Fibroblast of peridontal ligament (primary cell): ENCODE data around the gene PRKAR1B.

ENCODE experiments used
- DNase-seq: peaks from one replicate; pipeline ENCODE4 v3.0.0-alpha.2; 2010; ENCODE audit errors: extremely low read depth

Gene PRKAR1B

GRCh38 chr7:603152-603951 is 123.7 kb downstream of the PRKAR1B start:
- no peak for DNase-seq

DNA sequence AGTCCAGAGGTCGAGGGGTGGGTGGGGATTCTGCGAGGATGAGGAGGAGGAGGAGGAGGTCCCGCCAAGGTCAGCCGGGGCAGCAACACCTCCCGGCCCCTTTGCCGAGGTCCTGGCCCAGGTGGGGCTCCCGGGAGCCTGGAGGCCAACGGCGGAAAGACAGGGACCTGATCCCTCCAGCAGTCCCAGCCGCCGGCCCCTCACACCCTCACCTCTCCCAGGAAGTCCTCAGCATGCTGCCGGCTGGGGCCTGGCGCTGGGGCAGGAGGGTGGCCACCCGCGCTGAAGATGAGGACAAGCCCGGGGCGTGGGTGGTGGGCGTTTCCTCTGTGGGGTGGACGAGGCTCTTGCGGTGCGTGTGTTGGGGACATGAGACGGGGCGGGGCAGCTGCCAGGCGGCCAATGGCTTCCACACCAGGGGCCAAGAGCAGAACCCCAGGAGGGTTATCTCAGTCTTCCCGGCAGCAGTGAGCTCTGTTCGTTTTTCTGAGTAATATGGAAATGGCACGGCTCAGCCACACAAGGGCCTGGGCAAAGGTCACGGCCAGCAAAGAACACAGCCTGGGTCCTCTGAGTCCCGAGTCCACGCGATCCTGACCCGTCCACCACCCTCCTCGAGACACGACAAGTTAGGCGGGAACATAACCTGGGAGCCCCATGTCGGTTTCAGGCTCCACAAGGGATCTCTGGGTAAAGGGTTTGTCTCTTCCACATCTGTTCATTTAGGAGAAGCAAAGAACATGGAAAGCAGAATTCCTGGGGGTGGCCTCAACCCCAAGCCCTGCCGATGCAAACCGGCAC is 124.5 kb downstream of the PRKAR1B start:
- no peak for DNase-seq

DNA sequence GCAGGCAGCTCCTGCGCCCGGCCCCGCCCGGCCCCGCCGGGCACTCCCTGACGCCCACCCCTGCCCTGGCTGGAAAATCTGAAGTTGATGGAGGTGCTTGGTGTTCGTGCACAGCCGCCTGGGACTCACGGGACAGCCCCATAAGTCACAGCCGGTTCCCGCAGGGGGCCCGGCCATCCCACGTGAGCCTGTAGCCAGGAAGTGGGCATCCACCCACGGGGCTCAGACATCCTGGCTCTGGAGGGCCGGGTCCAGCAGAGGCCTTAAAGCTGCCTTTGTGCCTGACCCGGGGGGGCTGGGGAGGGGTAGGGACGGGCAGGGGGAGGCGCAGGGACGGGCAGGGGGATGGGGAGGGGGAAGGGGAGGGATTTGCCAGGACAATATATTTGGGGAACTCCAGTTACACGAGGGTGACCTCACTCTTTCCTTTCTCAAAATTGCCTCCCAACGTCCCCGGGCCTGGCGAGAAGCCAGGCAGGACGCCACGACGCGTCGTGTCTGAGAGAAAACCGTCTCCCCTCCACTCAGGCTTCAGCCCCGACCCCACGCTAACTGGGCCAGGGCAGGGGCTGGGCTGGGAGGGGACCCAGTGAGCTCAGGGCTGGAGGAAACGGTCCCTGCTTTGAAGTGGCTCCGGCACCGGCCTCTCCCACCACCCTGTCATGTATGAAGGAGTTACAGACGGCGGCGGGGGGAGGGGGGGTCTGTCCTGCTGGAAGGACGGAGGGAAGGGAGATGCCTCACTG is 125.3 kb downstream of the PRKAR1B start:
- no peak for DNase-seq

GRCh38 chr7:601036-601594 is 126.0 kb downstream of the PRKAR1B start:
- DNase-seq, result no peak

DNA sequence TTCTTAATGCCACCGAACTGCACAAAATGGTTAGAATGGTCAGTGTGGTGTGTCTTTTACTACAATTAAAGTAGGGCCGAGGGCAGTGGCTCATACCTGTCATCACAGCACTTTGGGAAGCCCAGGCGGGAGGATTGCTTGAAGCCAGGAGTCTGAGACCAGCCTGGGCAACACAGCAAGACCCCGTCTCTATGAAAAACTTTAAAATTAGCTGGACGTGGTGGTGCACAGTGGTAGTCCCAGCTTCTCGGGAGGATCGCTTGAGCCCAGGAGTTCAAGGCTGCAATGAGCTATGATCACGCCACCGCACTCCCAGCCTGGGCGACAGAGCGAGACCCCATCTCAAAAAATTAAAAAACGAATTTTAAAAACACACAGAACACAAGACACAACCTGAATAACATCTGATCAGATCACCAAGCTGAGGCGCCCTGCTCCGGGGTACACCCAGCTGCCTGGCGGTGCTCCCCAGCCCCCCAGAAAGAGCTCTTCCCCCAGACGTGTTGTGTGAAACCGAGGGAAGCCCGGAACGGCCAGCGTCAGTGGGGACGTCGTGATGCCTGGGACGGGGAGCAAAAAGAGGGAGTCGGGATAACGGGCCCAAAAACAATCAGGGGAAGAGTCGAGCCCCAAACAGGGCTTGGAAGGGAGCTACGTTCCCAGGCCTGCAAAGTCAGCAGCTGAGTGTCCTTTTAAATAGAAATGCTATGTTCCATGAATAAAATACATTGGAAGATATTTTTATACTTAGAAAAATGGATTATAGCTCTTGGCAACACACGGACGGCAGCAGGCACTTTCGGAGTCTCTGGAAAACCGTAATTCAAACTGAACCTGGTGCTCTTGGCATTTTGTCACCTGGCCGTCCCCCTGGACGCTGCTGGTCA is 126.7 kb downstream of the PRKAR1B start:
- no peak for DNase-seq

DNA sequence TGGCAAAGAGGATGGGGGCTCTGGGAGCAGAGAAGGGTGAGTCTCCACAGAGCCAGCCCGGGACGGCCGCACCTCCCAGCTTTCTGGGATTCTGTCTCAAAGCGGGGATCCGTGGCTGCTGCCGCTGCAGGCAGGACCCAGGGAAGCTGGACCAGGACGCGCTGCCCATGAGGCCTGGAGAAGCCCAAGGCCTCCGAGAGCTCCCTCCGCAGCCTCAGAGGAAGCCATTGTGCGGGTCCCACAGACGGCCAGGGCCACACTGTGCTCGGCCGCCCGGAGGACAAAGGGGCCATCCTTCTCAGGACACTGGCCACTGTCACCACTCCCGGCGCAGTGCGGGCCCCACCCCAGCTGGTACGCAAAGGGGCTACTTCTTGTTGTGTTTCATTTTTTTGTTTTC is 128.2 kb downstream of the PRKAR1B start:
- no peak for DNase-seq

DNA sequence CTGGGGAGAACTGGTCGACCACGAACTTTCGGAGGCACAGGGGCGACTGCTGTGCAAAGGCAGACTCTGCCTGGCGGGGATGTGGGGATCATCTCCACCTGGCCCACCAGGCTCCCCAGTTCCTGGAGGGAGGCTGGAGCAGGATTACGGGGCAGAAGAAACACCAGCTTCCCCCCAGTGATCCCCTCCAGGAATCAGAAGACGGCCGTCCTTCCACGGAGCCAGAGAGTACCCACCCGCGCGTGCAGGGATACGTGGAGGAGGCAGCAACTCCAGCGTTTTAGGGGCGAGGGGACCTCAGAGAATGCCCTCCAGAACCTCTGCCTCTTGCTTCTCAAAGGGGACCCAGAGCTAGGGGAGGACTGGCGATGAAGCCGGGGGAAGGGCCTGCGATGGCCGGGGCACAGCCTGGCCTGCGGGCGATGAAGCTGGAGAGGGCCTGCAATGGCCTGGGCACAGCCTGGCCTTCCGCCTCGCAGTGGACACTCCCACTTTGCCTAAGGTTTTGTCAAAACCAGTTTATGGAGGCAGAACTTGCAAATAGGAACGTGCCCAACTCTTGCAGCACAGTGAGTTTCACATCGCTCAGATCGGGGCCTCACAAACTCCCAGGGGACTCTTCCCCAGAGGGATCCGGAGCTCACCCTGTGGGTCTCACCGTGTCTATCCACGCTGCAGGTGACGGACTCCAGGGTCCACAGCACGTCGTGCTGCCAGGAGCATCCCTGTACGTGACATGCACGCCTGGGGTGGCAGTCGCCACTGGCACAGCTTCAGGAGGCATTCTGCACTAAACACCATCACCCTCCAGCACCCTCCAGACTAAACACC is 129.5 kb downstream of the PRKAR1B start:
- no peak for DNase-seq

GRCh38 chr7:596819-597182 is 130.3 kb downstream of the PRKAR1B start:
- DNase-seq, result no peak

GRCh38 chr7:596071-596818 is 130.8 kb downstream of the PRKAR1B start:
- DNase-seq, result no peak

GRCh38 chr7:595621-596010 is 131.5 kb downstream of the PRKAR1B start:
- DNase-seq, result no peak

DNA sequence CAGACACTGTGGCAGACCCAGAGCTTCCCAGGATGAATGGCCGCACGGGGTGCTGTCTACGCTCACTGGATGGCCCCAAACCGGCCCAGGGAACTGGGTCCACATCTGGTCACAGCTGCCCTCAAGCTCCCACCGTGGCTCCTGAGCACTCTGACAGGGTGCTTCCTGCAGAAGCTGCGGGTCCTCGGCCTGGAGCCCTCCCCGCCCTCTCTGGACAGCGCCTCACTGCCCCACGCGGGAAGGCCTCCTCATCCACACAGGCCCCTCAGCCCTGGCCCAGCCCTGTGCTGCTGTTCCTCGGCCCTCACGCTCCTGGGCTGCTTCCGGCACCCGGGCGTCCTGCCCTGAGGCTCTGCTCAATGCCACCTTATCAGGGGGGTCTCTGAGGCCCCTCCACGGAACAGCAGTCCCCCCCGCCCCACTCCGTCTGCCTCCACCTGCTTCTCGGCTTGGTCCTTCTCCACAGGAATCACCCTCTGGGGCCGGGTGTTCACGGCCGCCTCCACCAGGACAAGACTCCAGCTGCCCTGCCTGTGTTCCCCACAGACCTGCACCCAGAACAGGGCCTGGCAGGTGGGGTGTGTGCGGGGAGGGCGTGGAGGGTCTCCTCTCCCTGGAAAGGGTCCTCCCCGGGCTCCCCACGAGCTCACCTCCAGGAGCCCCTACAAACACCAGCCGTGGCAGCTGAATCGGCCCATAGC is 132.0 kb downstream of the PRKAR1B start:
- DNase-seq, result no peak

DNA sequence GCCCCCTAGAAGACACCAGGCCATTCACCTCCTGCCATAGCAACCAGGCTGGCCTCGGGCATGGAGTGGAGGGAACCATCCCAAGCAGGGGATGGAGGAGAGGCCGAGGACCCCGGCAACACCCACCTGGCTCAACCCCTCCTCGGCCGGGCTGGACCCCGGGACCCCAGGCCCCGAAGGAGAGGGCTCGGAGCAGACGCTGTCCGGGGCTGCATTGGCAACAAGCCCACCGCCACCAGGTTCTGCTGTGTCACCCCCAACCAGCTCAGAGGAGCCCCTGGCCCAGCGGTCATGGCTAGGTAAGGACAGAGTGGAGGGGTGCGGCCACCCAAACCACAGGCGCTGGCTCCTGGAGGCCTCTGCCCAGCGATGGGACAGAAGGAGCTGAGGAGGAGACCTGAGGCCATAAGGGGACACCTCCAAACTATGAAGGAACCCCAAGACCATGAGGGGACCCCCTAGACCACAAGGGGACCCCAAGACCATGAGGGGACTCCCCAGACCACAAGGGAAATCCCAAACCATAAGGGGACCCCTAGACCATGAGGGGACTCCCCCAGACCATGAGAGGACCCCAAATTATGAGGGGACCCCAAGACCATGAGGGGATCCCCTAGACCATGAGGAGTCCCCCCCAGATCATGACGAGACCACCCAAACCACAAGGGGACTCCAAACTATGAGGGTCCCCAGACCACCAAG is 132.7 kb downstream of the PRKAR1B start:
- DNase-seq, result no peak

DNA sequence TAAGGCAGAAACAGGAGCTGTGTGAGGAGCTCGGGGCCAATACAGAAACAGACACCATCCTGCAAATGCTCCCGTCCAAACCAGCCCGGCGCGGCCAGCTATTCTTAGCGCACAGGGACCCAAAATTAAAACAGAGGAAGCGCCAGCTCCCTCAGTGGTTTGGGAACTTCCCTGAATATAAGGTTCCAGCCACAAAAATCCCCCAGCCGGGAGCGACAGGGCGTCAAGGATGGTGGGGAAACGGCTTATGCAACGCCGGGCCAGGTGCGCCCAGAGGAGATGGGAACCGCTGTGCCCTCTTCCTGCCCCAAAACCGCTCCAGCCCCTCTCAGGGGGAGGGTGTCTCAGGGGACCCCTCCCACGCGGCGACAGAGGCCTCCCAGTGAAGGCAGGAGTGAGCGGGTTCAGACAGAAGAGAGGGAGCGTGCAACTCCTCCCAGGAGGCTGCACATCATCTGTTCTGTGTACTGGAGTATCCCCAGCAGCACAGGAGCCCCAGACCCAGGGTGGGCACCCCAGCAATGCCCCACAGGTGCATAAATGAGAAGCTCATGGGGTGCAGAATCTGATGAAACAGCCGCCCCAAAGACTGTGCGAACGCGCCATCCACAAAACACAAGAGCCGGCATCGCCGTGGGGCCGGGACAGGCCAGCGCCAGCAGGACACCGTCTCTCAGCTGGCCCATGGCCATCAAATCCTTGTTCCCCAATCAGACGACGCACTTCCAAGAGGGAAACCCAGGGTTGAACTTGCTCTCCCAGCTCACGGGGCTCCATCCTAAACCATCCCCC is 133.6 kb downstream of the PRKAR1B start:
- no peak for DNase-seq

DNA sequence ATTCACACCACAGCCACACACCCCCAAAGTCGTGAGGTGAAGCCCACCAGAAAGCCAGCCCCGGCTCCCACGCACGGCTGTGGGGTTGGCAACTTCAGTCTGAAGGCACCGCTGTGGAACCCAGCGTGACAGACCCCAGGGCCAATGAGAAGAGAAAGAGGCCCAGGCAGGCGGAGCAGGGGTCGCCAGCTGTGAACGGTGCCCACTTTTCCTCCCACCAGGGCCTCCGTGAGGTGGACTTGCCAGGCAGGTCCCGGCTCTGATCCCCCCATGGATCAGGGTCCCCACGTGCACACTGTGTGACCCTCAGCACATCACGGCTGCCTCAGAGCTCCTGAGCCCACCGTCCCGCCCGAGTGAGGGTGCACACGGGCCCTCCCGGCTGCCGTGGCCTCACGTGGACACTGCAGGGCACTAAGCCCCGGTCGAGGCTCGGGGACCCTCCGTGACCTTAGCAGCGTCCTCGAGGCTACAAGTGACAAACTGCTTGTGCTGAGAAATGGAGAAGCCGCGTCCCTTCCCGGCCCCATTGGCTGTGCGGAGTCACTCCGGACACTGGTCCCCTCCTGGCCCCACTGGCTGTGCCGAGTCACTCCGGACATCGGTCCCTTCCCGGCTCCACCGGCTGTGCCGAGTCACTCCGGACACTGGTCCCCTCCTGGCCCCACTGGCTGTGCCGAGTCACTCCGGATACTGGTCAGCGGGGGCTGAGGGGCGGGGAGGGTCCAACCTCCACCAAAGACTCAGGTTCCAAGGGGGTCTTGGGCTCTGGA is 135.0 kb downstream of the PRKAR1B start:
- DNase-seq, result no peak

GRCh38 chr7:590731-591551 is 136.1 kb downstream of the PRKAR1B start:
- DNase-seq, result no peak
